Activated CD8-positive, alpha-beta T cell treated with anti-CD3 and anti-CD28 coated beads for 36 hours (primary cell): ENCODE measurements around the gene ZNF609. TPM values are rescaled to one million over a fixed set of nuclear protein-coding genes. Genes with fewer than 3 reads are reported as not detected.

Experiments used
- ATAC-seq: fragments of 200-7000 bp; cut with Tn5 transposase; one replicate; pipeline ENCODE4 v1.10.0; 2021; ENCODE audit warnings: mild to moderate bottlenecking, moderate library complexity
- CTCF ChIA-PET: fragments of 350-600 bp; sonication (Branson Sonifier 250); formaldehyde crosslinking; loops from one replicate; lab custom pipeline; 2021; ENCODE audit warnings: antibody characterized with exemption; lab: Charles Lee
- POLR2A ChIA-PET: fragments of 350-600 bp; sonication (Branson Sonifier 250); formaldehyde crosslinking; loops from one replicate; lab custom pipeline; 2021; ENCODE audit warnings: antibody characterized with exemption; lab: Charles Lee
- DNase-seq: peaks from one replicate; pipeline ENCODE4 v3.0.0-alpha.2; 2020
- H3K27ac Mint-ChIP-seq: one replicate; pipeline ENCODE4 v1.8.0; 2021; ENCODE audit warnings: mild to moderate bottlenecking, mixed read lengths
- H3K27me3 Mint-ChIP-seq: one replicate; pipeline ENCODE4 v1.8.0; 2021; ENCODE audit warnings: mixed read lengths
- H3K36me3 Mint-ChIP-seq: one replicate; pipeline ENCODE4 v1.8.0; 2021; ENCODE audit warnings: low read depth, mixed read lengths
- H3K4me1 Mint-ChIP-seq: one replicate; pipeline ENCODE4 v1.8.0; 2021; ENCODE audit warnings: low read depth, mixed read lengths
- H3K4me3 Mint-ChIP-seq: one replicate; pipeline ENCODE4 v1.8.0; 2021; ENCODE audit warnings: mild to moderate bottlenecking, moderate library complexity, mixed read lengths
- H3K9me3 Mint-ChIP-seq: one replicate; pipeline ENCODE4 v1.8.0; 2021; ENCODE audit warnings: mixed read lengths
- CTCF ChIP-seq: fragments of 200-600 bp; IDR thresholded peaks from one replicate; pipeline ENCODE4 v1.8.0; 2022; ENCODE audit warnings: antibody characterized with exemption, mild to moderate bottlenecking
- intact Hi-C: fragments of 100-400 bp; cut with micrococcal nuclease; formaldehyde crosslinking; loops from one replicate; pipeline ENCODE4 v1.10.0; 2022
- total RNA-seq, 2 experiments: library from RNA; stranded (reverse); gene quantifications; one replicate each; pipeline ENCODE4 v1.2.3, GENCODE V29; 2021

Gene ZNF609
- total RNA-seq, 2 experiments from 2014 or later: 37.2 to 39.6 TPM

GRCh38 chr15:64583519-64583918 is 123.1 kb downstream of the ZNF609 start:
- H3K27me3 Mint-ChIP-seq: no peaks in the 10 kb centered on the region
- peaks cover 9% of the 10 kb centered on the region for H3K9me3 Mint-ChIP-seq
- CTCF ChIA-PET: interaction anchor here (0.8 kb wide), 1 partner anchor 12 kb away, joined by 3 read pairs; no protein-coding TSS in a partner anchor
- POLR2A ChIA-PET: interaction anchor here (1.1 to 3.3 kb wide), 2 partner anchors 13 to 124 kb away, joined by 3 to 11 read pairs; no protein-coding TSS in a partner anchor
- H3K36me3 Mint-ChIP-seq: peaks cover 20% of the 10 kb centered on the region
- DNase-seq (no peak), ATAC-seq (peak; percentile 64)
- H3K27ac Mint-ChIP-seq: peak overlapping the region; percentile 83
- intact Hi-C loops: no loop called here
- no peak for TF ChIP-seq CTCF
- peaks cover 41% of the 10 kb centered on the region for H3K4me1 Mint-ChIP-seq
- peak overlapping the region; percentile 51 for H3K4me3 Mint-ChIP-seq

GRCh38 chr15:64583983-64584382 is 123.6 kb downstream of the ZNF609 start:
- Mint-ChIP-seq H3K9me3 (peaks cover 9% of the 10 kb centered on the region), H3K27ac (peak overlapping the region; percentile 83), H3K36me3 (peaks cover 18% of the 10 kb centered on the region), H3K4me3 (peak overlapping the region; percentile 51), H3K27me3 (no peaks in the 10 kb centered on the region), H3K4me1 (peaks cover 44% of the 10 kb centered on the region)
- DNase-seq (no peak), ATAC-seq (no peak)
- intact Hi-C loops: no loop called here
- TF ChIP-seq CTCF: no peak
- ChIA-PET POLR2A (interaction anchor here (1.1 to 3.3 kb wide), 2 partner anchors 12 to 124 kb away, joined by 3 to 11 read pairs; no protein-coding TSS in a partner anchor), CTCF (interaction anchor here (0.8 kb wide), 1 partner anchor 12 kb away, joined by 3 read pairs; no protein-coding TSS in a partner anchor)

- Mint-ChIP-seq H3K36me3 (peaks cover 9% of the 10 kb centered on the region), H3K27me3 (no peaks in the 10 kb centered on the region), H3K4me3 (no peak overlapping the region), H3K27ac (no peak overlapping the region), H3K9me3 (peaks cover 3% of the 10 kb centered on the region), H3K4me1 (peaks cover 56% of the 10 kb centered on the region)
- POLR2A ChIA-PET: interaction anchor here (0.7 to 3.3 kb wide), 3 partner anchors 10 to 77 kb away, joined by 3 to 11 read pairs (median 4); no protein-coding TSS in a partner anchor
- no peak for TF ChIP-seq CTCF
- no peak for DNase-seq
- CTCF ChIA-PET: interaction anchor here (1.2 kb wide), 1 partner anchor 14 kb away, joined by 4 read pairs; no protein-coding TSS in a partner anchor
- intact Hi-C loops: no loop called here
- no peak for ATAC-seq
These were observed 126.0 kb downstream of the ZNF609 start for GRCh38 chr15:64586259-64586870.

GRCh38 chr15:64586984-64587383 is 126.6 kb downstream of the ZNF609 start:
- DNase-seq (no peak), ATAC-seq (no peak)
- intact Hi-C loops: no loop called here
- Mint-ChIP-seq H3K4me3 (no peak overlapping the region), H3K36me3 (peaks cover 7% of the 10 kb centered on the region), H3K9me3 (peaks cover 1% of the 10 kb centered on the region), H3K27ac (no peak overlapping the region), H3K27me3 (no peaks in the 10 kb centered on the region), H3K4me1 (peaks cover 53% of the 10 kb centered on the region)
- TF ChIP-seq CTCF: no peak
- ChIA-PET POLR2A (interaction anchor here (2.1 to 3.3 kb wide), 2 partner anchors 9 to 78 kb away, joined by 4 to 11 read pairs; no protein-coding TSS in a partner anchor), CTCF (interaction anchor here (1.2 kb wide), 1 partner anchor 15 kb away, joined by 4 read pairs; no protein-coding TSS in a partner anchor)
